HG02973 (cell line): ENCODE measurements around the gene MMS19.
"Not testable (repeated sequence)": the region's sequence is repeated elsewhere in the genome, so short reads cannot be mapped to it uniquely, and the experiment has no call there.

Source experiments
- ATAC-seq: cut with Tn5 transposase; IDR thresholded peaks from one replicate; pipeline ENCODE4 v1.9.1; 2021; ENCODE audit warnings: moderate library complexity; ENCODE audit not compliant: unreplicated experiment

Gene MMS19

GRCh38 chr10:97506199-97506991 lies 8.2 kb upstream of the MMS19 start:
- no peak for ATAC-seq

- no peak for ATAC-seq
Observed at GRCh38 chr10:97505152-97505551, 6.9 kb upstream of the MMS19 start.

GRCh38 chr10:97503406-97503805 lies 5.2 kb upstream of the MMS19 start:
- no peak for ATAC-seq

- no peak for ATAC-seq
Observed at GRCh38 chr10:97502916-97503315, 4.7 kb upstream of the MMS19 start.

GRCh38 chr10:97500297-97500575 lies 2.0 kb upstream of the MMS19 start:
- no peak for ATAC-seq

GRCh38 chr10:97499561-97500296 lies 1.5 kb upstream of the MMS19 start:
- ATAC-seq, result no peak

- no peak for ATAC-seq
Observed at GRCh38 chr10:97498841-97499560, 779 bp upstream of the MMS19 start, which contains the start of gene UBTD1. Gene UBTD1, plus strand, starts transcription at chr10:97498924. Its CDS starts 280 bp downstream, at chr10:97499204.

GRCh38 chr10:97497572-97498075 lies 598 bp downstream of the MMS19 start:
- peak; percentile 27 for ATAC-seq

- no peak for ATAC-seq
Observed at GRCh38 chr10:97494863-97495506, 3.2 kb downstream of the MMS19 start.

GRCh38 chr10:97494151-97494550 lies 4.1 kb downstream of the MMS19 start:
- no peak for ATAC-seq

- ATAC-seq, result no peak
Observed at GRCh38 chr10:97490592-97490991, 7.6 kb downstream of the MMS19 start.

- no peak for ATAC-seq
Observed at GRCh38 chr10:97485647-97486281, 12.5 kb downstream of the MMS19 start.

- no peak for ATAC-seq
Observed at GRCh38 chr10:97483921-97484320, 14.3 kb downstream of the MMS19 start.

- ATAC-seq, result no peak
Observed at GRCh38 chr10:97483506-97483905, 14.7 kb downstream of the MMS19 start.

GRCh38 chr10:97482381-97482780 lies 15.8 kb downstream of the MMS19 start:
- ATAC-seq, result no peak

- ATAC-seq, result no peak
Observed at GRCh38 chr10:97481071-97481470, 17.2 kb downstream of the MMS19 start.

GRCh38 chr10:97479939-97480338 lies 18.3 kb downstream of the MMS19 start:
- no peak for ATAC-seq

GRCh38 chr10:97479410-97479809 lies 18.8 kb downstream of the MMS19 start:
- not testable (repeated sequence) for ATAC-seq

GRCh38 chr10:97475936-97476594 lies 22.2 kb downstream of the MMS19 start:
- ATAC-seq, result no peak

- ATAC-seq, result no peak
Observed at GRCh38 chr10:97474918-97475317, 23.3 kb downstream of the MMS19 start.
